Spleen (tissue), 11 donors: Measurements from ENCODE around the gene ZSCAN22. TPM values are rescaled to one million over a fixed set of nuclear protein-coding genes. Genes with fewer than 3 reads are reported as not detected.

ENCODE experiments used
- DNase-seq: peaks from one replicate; pipeline ENCODE4 v3.0.0-alpha.2; 2020
- H3K27ac ChIP-seq, 8 donors: fragments of 200-600 bp; sonication (generic) in 7 of 8; 1 replicate in 4 of 8; 2 replicates in 4 of 8; pipeline versions ENCODE4 v1.5.0 to v1.8.0; 2016 to 2021; ENCODE audit warnings: inconsistent platforms in 4 of 8, mild to moderate bottlenecking in 4 of 8, moderate library complexity in 1 of 8
- H3K27me3 ChIP-seq, 7 donors: fragments of 200-600 bp; sonication (generic) in 6 of 7; replicated peaks in 1 of 7; 1 replicate in 4 of 7; 2 replicates in 3 of 7; pipeline versions ENCODE4 v1.5.0 to v1.8.0; 2016 to 2021; ENCODE audit warnings: inconsistent platforms in 3 of 7, mild to moderate bottlenecking in 1 of 7
- H3K36me3 ChIP-seq, 6 donors: fragments of 200-600 bp; sonication (generic) in 5 of 6; 1 replicate in 4 of 6; 2 replicates in 2 of 6; pipeline versions ENCODE4 v1.5.0 to v1.8.0; 2016 to 2021; ENCODE audit warnings: inconsistent platforms in 2 of 6
- H3K4me1 ChIP-seq, 6 donors: fragments of 200-600 bp; sonication (generic) in 5 of 6; 1 replicate in 3 of 6; 2 replicates in 3 of 6; pipeline versions ENCODE4 v1.5.0 to v1.8.0; 2016 to 2021; ENCODE audit warnings: inconsistent platforms in 3 of 6
- H3K4me3 ChIP-seq, 8 donors: fragments of 200-600 bp; sonication (generic) in 7 of 8; 1 replicate in 4 of 8; 2 replicates in 4 of 8; pipeline versions ENCODE4 v1.5.0 to v1.8.0; 2016 to 2021; ENCODE audit warnings: inconsistent platforms in 4 of 8, mild to moderate bottlenecking in 4 of 8, moderate library complexity in 2 of 8
- H3K9me3 ChIP-seq, 8 donors: fragments of 200-600 bp; sonication (generic) in 7 of 8; 1 replicate in 4 of 8; 2 replicates in 4 of 8; pipeline versions ENCODE4 v1.5.0 to v1.8.0; 2016 to 2021; ENCODE audit warnings: inconsistent platforms in 4 of 8
- POLR2A ChIP-seq, 3 donors: fragments of 450-650 bp; IDR thresholded peaks; one replicate each; pipeline ENCODE4 v1.5.1; 2017; ENCODE audit warnings: antibody characterized with exemption in 3 of 3, mild to moderate bottlenecking in 1 of 3
- POLR2AphosphoS5 ChIP-seq, 3 donors: sonication (generic); formaldehyde crosslinking; IDR thresholded peaks; one replicate each; pipeline ENCODE4 v1.5.1; 2017; ENCODE audit warnings: antibody characterized with exemption in 3 of 3
- WGBS, 5 donors: extraction: QIAGEN DNeasy Blood & Tissue Kit in 3 of 5; methylation state at CpG; one replicate each; pipeline versions ENCODE4 v1.1.5 to v1.1.7; 2013 to 2018; 5-methylcytosine and 5-hydroxymethylcytosine counted together
- intact Hi-C: fragments of 100-400 bp; cut with DNase I; formaldehyde crosslinking; loops from one replicate; pipeline ENCODE4 v1.15.0; 2023; ENCODE audit warnings: low total_unique reads
- polyA plus RNA-seq, 3 donors: library from polyadenylated mRNA; stranded (reverse); fragments of 200-250 nt; gene quantifications; one replicate each; pipeline ENCODE4 v1.2.1, GENCODE V29; 2013
- total RNA-seq, 7 donors: library from RNA; depleted of rRNA in 3 of 7; stranded (reverse); fragments of >200 nt in 3 of 7; fragmentation: NEBNext Ultra II Directional in 4 of 7; extraction: Animal tissue kit (Norgen Biotek cat#: 25700) in 4 of 7; gene quantifications; one replicate each; pipeline versions ENCODE4 v1.1.0 to v1.2.1, GENCODE V29; 2016 to 2021
- TF ChIP-seq, protein P1 (sequence below), 11 experiments: fragments of 200-600 bp in 7 of 11; fragments of 450-650 bp in 4 of 11; sonication (generic) in 4 of 11; IDR thresholded peaks in 8 of 11; conservative IDR thresholded peaks in 3 of 11; 1 replicate in 7 of 11; 2 replicates in 4 of 11; pipeline versions ENCODE4 v1.4.0 to v1.8.0; 2016 to 2021; ENCODE audit warnings: antibody characterized with exemption in 11 of 11, inconsistent platforms in 4 of 11, mild to moderate bottlenecking in 1 of 11
- donor health status: healthy with polysubstance abuse.
- donor health status: DM: no; HTN: no; CAD: no; lungs with moderate emphysema.
- donor health status: DM: no; HTN: no; CAD: no.
- donor health status: Bipolar disorder and iron deficiency.
- donor health status: healthy.
- donor health status: DM: no; HTN: no; CAD: no.
- donor health status: DM: yes; HTN: yes; CAD: no.

Gene ZSCAN22
- total and polyA plus RNA-seq, 10 donors: 0.48 to 3.9 (median 3.0) TPM

DNA sequence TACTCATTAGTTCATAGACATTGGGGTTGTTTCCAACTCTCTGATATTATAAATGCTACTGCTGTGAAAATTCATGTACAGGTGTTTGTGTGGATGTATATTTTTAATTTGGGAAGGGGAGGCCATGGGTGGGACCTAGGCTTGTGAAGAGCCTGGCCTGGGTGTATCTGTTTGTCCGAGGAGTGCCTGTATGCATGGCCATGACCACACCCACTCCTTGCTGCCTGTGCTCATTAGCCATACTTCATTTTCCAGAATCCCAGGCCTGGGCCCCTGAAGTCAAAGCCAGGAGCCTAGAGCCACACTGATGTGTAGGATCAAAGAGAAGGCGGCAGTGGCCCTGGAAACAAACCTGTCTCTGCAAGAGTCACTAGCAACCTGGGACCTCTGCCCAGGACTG lies 11.2 kb upstream of the ZSCAN22 start:
- intact Hi-C loops: no loop called here
- peaks cover 0 to 2% (median 0%) of the 10 kb centered on the region in 8 donors for H3K9me3 ChIP-seq
- H3K27ac ChIP-seq: no peak overlapping the region
- peak; percentile 24 for DNase-seq
- H3K27me3 ChIP-seq: no peaks in the 10 kb centered on the region
- 92 to 100% (median 100%) methylated on average over 2 of the region's 2 CpGs for WGBS, 5 donors
- no peaks in the 10 kb centered on the region for H3K4me1 ChIP-seq
- H3K4me3 ChIP-seq: no peak overlapping the region
- TF ChIP-seq POLR2A (IDR thresholded peaks at IDR 0.05) (no peak), POLR2AphosphoS5 (IDR thresholded peaks at IDR 0.05) (no peak)
- TF ChIP-seq, protein P1, sequence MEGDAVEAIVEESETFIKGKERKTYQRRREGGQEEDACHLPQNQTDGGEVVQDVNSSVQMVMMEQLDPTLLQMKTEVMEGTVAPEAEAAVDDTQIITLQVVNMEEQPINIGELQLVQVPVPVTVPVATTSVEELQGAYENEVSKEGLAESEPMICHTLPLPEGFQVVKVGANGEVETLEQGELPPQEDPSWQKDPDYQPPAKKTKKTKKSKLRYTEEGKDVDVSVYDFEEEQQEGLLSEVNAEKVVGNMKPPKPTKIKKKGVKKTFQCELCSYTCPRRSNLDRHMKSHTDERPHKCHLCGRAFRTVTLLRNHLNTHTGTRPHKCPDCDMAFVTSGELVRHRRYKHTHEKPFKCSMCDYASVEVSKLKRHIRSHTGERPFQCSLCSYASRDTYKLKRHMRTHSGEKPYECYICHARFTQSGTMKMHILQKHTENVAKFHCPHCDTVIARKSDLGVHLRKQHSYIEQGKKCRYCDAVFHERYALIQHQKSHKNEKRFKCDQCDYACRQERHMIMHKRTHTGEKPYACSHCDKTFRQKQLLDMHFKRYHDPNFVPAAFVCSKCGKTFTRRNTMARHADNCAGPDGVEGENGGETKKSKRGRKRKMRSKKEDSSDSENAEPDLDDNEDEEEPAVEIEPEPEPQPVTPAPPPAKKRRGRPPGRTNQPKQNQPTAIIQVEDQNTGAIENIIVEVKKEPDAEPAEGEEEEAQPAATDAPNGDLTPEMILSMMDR (IDR thresholded peaks at IDR 0.05 in 8 of 11, conservative IDR thresholded peaks at IDR 0.05 in 3 of 11): no peak
- peaks cover 0 to 73% (median 52%) of the 10 kb centered on the region in 6 donors for H3K36me3 ChIP-seq

DNA sequence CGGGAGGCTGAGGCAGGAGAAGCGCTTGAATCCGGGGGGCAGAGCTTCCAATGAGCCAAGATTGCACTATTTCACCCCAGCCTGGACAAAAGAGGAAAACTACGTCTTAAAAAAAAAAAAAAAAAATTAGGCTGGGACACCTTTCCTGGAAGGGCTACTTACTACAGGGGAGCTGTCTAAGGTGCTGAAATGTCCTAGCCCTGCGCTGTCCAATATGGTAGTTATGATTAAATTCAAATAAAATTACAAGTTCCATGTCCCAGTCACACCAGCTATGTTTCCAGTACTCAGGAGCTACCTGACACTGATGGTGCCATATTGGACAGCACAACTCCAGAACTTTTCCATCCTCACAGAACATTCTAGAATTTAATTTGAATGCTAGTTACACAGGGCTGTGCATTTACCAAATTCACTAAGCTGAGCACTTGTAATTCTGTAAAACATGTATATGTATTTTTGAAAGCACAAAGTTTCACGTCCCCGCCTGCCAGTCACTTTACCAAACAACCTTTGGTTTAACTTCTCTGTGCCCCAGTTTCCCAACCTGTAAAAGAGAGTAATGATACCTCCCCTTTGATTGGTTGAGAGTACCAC lies 9.2 kb upstream of the ZSCAN22 start:
- 68 to 84% (median 76%) methylated on average over 7 of the region's 7 CpGs for WGBS, 5 donors
- TF ChIP-seq POLR2A (IDR thresholded peaks at IDR 0.05) (no peak), POLR2AphosphoS5 (IDR thresholded peaks at IDR 0.05) (no peak)
- TF ChIP-seq, protein P1 (IDR thresholded peaks at IDR 0.05 in 8 of 11, conservative IDR thresholded peaks at IDR 0.05 in 3 of 11): no peak

DNA sequence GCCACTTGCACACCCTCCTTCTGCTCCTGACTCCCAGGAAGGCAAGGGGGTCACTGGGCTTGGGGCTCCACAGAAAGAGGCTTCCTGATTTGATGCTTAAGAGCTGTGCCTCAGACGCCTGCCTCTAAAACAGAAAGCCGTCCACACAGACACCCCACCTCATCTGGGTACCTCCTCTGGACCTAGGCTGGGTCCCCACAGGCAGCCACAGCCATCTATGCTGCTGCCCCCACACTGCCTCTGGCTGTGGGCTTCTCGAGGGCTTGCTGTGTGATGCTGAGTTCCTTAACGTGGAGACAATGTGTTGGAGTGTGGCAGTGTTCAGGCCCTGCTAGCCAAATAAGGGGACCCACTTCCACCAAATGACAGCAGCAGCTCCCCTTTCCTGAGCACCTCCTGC lies 8.5 kb upstream of the ZSCAN22 start:
- H3K36me3 ChIP-seq: peaks cover 0 to 62% (median 30%) of the 10 kb centered on the region in 6 donors
- no peak overlapping the region for H3K27ac ChIP-seq
- DNase-seq: no peak
- 75 to 90% (median 85%) methylated on average over 3 to 4 of the region's 4 CpGs for WGBS, 5 donors
- no peak overlapping the region for H3K4me3 ChIP-seq
- no peaks in the 10 kb centered on the region for H3K9me3 ChIP-seq
- TF ChIP-seq POLR2A (IDR thresholded peaks at IDR 0.05): no peak
- TF ChIP-seq, protein P1 (IDR thresholded peaks at IDR 0.05 in 8 of 11, conservative IDR thresholded peaks at IDR 0.05 in 3 of 11): no peak
- TF ChIP-seq POLR2AphosphoS5 (IDR thresholded peaks at IDR 0.05): no peak
- no peaks in the 10 kb centered on the region for H3K27me3 ChIP-seq
- no peaks in the 10 kb centered on the region for H3K4me1 ChIP-seq
- intact Hi-C loops: no loop called here

More for the DNA sequence above, 9.2 kb upstream of the ZSCAN22 start:
- Histone ChIP-seq H3K4me3 (no peak overlapping the region), H3K4me1 (no peaks in the 10 kb centered on the region), H3K36me3 (peaks cover 0 to 63% (median 37%) of the 10 kb centered on the region in 6 donors), H3K27me3 (no peaks in the 10 kb centered on the region), H3K27ac (no peak overlapping the region), H3K9me3 (no peaks in the 10 kb centered on the region)
- intact Hi-C loops: no loop called here
- DNase-seq: no peak

DNA sequence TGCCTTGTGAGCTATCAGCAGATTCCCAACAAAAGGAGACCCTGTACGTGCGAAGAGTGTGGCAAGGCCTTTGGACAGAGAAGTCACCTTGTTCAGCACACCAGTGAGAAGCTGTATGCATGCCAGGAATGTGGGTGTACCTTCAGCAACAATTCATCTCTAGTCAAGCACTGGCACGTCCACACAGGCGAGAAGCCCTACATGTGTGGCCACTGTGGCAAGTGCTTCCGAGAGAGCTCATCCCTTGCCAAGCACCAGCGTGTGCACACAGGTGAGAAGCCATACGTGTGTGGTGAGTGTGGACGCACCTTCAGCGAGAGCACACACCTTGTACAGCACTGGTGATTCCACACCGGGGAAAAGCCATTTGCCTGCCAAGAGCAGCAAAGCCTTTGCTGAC lies 7.6 kb upstream of the ZSCAN22 start:
- intact Hi-C loops: no loop called here
- no peaks in the 10 kb centered on the region for H3K27me3 ChIP-seq
- no peak for DNase-seq
- TF ChIP-seq, protein P1 (IDR thresholded peaks at IDR 0.05 in 8 of 11, conservative IDR thresholded peaks at IDR 0.05 in 3 of 11): no peak
- TF ChIP-seq POLR2A (IDR thresholded peaks at IDR 0.05) (no peak), POLR2AphosphoS5 (IDR thresholded peaks at IDR 0.05) (no peak)
- H3K4me3 ChIP-seq: no peak overlapping the region
- H3K27ac ChIP-seq: no peak overlapping the region
- H3K4me1 ChIP-seq: no peaks in the 10 kb centered on the region
- peaks cover 0 to 52% (median 21%) of the 10 kb centered on the region in 6 donors for H3K36me3 ChIP-seq
- no peaks in the 10 kb centered on the region for H3K9me3 ChIP-seq
- WGBS, 5 donors: 93 to 99% (median 95%) methylated on average over 10 of the region's 10 CpGs
